DMS153 (cell line): Measurements from ENCODE around the gene CDX1.

Source experiments
- DNase-seq: peaks from one replicate; lab custom pipeline; 2025; lab: John Stamatoyannopoulos, UW

Gene CDX1

GRCh38 chr5:150163547-150164059 is 3.0 kb upstream of the CDX1 start:
- DNase-seq, result no peak

- no peak for DNase-seq
These were observed 2.2 kb upstream of the CDX1 start for GRCh38 chr5:150164211-150164980.

- DNase-seq, result no peak
These were observed 435 bp upstream of the CDX1 start for GRCh38 chr5:150166037-150166649.

GRCh38 chr5:150167512-150167850 is 903 bp downstream of the CDX1 start:
- no peak for DNase-seq

GRCh38 chr5:150167908-150168307 is 1.3 kb downstream of the CDX1 start:
- DNase-seq, result no peak

GRCh38 chr5:150168864-150169263 is 2.3 kb downstream of the CDX1 start:
- no peak for DNase-seq

GRCh38 chr5:150172145-150172544 is 5.6 kb downstream of the CDX1 start:
- no peak for DNase-seq

- no peak for DNase-seq
These were observed 6.0 kb downstream of the CDX1 start for GRCh38 chr5:150172556-150172955.

GRCh38 chr5:150173161-150173560 is 6.6 kb downstream of the CDX1 start:
- DNase-seq, result no peak

- no peak for DNase-seq
These were observed 7.7 kb downstream of the CDX1 start for GRCh38 chr5:150174285-150174684.

- no peak for DNase-seq
These were observed 8.5 kb downstream of the CDX1 start for GRCh38 chr5:150175076-150175475.

- no peak for DNase-seq
These were observed 9.0 kb downstream of the CDX1 start for GRCh38 chr5:150175536-150175935.

GRCh38 chr5:150176745-150177477 is 10.3 kb downstream of the CDX1 start:
- DNase-seq, result no peak

- DNase-seq, result no peak
These were observed 11.1 kb downstream of the CDX1 start for GRCh38 chr5:150177721-150178120.

- no peak for DNase-seq
These were observed 11.7 kb downstream of the CDX1 start for GRCh38 chr5:150178262-150178661.

GRCh38 chr5:150179019-150179620 is 12.5 kb downstream of the CDX1 start:
- DNase-seq, result no peak

- no peak for DNase-seq
These were observed 13.9 kb downstream of the CDX1 start for GRCh38 chr5:150180241-150181026.

- no peak for DNase-seq
These were observed 14.4 kb downstream of the CDX1 start for GRCh38 chr5:150181027-150181426.

GRCh38 chr5:150181766-150182545 is 15.4 kb downstream of the CDX1 start:
- DNase-seq, result no peak

GRCh38 chr5:150182774-150183173 is 16.2 kb downstream of the CDX1 start:
- no peak for DNase-seq

- no peak for DNase-seq
These were observed 16.9 kb downstream of the CDX1 start for GRCh38 chr5:150183436-150183835.
